GM23248 (cell line): Measurements from ENCODE around the gene MAP4K2.

Experiments
- EZH2 ChIP-seq: fragments of 200-600 bp; sonication (generic); IDR thresholded peaks from 2 replicates; pipeline ENCODE4 v1.6.1; 2018; ENCODE audit warnings: antibody characterized with exemption, mild to moderate bottlenecking; ENCODE audit not compliant: insufficient read depth, poor library complexity, severe bottlenecking
- EZH2phosphoT487 ChIP-seq: fragments of 200-600 bp; sonication (generic); IDR thresholded peaks from 2 replicates; pipeline ENCODE4 v1.6.1; 2018; ENCODE audit warnings: antibody characterized with exemption, moderate library complexity, mild to moderate bottlenecking, low read depth; ENCODE audit not compliant: insufficient read depth

DNA sequence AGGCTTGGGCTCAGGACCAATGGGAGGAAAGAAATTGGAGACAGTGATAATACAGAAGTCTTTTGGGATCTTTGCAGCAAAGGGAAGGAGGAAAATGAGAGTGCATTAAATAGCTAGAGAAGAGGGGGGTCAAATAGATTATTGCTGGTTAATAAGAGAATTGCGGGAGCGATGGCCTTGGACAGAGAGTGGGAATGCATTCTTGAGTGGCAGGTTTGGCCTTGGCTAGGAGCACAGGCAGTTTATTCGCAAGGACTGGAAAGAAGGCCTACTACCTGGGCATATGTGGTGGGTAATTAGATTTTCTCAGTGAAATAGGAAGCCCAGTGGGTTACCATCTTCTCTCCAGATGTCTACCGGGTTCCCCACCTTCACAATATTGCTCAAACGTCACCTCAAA lies 10.8 kb upstream of the MAP4K2 start:
- TF ChIP-seq EZH2 (no peak), EZH2phosphoT487 (no peak)
